Type B pancreatic cell (in vitro differentiated cells): ENCODE measurements around the gene NOP53. TPM values are rescaled to one million over a fixed set of nuclear protein-coding genes. Genes with fewer than 3 reads are reported as not detected.
A peak's percentile ranks its signal among the peaks of the same experiment; 100 is the strongest.
"Not testable (repeated sequence)": the region's sequence is repeated elsewhere in the genome, so short reads cannot be mapped to it uniquely, and the experiment has no call there.

ENCODE experiments used
- DNase-seq: peaks from one replicate; pipeline ENCODE4 v3.0.0; 2021; ENCODE audit warnings: mixed read lengths; ENCODE audit not compliant: unreplicated experiment; ENCODE audit errors: extremely low spot score
- H3K27ac Mint-ChIP-seq: 2 replicates; pipeline ENCODE4 v1.8.0; 2021; ENCODE audit warnings: mild to moderate bottlenecking, mixed read lengths
- H3K27me3 Mint-ChIP-seq: 2 replicates; pipeline ENCODE4 v1.8.0; 2021; ENCODE audit warnings: mixed read lengths
- H3K36me3 Mint-ChIP-seq: 2 replicates; pipeline ENCODE4 v1.8.0; 2021; ENCODE audit warnings: mixed read lengths
- H3K4me1 Mint-ChIP-seq: one replicate; pipeline ENCODE4 v1.8.0; 2021; ENCODE audit warnings: mixed read lengths; ENCODE audit not compliant: unreplicated experiment
- H3K4me3 Mint-ChIP-seq: 2 replicates; pipeline ENCODE4 v1.8.0; 2021; ENCODE audit warnings: mild to moderate bottlenecking, mixed read lengths
- H3K9me3 Mint-ChIP-seq: 2 replicates; pipeline ENCODE4 v1.8.0; 2021; ENCODE audit warnings: mixed read lengths
- CTCF ChIP-seq: fragments of 200-600 bp; sonication (generic); conservative IDR thresholded peaks from 2 replicates; pipeline ENCODE4 v1.5.0; 2021; ENCODE audit warnings: antibody characterized with exemption, mild to moderate bottlenecking
- total RNA-seq: library from RNA; stranded (reverse); gene quantifications from 2 replicates; pipeline ENCODE4 v1.2.1, GENCODE V29; 2021; ENCODE audit warnings: low replicate concordance

The NOP53 gene
- total RNA-seq, 1 donor from 2014 or later, result 274 TPM

- Mint-ChIP-seq H3K4me3 (no peak overlapping the region), H3K27ac (no peak overlapping the region), H3K4me1 (no peaks in the 10 kb centered on the region), H3K9me3 (no peaks in the 10 kb centered on the region), H3K36me3 (peaks cover 7% of the 10 kb centered on the region), H3K27me3 (peaks cover 9% of the 10 kb centered on the region)
- no peak for TF ChIP-seq CTCF
- DNase-seq, result no peak
Measured at GRCh38 chr19:47704656-47705055, 40.7 kb upstream of the NOP53 start.

GRCh38 chr19:47707135-47707925, 38.0 kb upstream of the NOP53 start:
- H3K27me3 Mint-ChIP-seq, result peaks cover 17% of the 10 kb centered on the region
- H3K9me3 Mint-ChIP-seq, result no peaks in the 10 kb centered on the region
- H3K4me3 Mint-ChIP-seq, result no peak overlapping the region
- no peak overlapping the region for H3K27ac Mint-ChIP-seq
- DNase-seq, result no peak
- peaks cover 7% of the 10 kb centered on the region for H3K36me3 Mint-ChIP-seq
- no peaks in the 10 kb centered on the region for H3K4me1 Mint-ChIP-seq
- peak; percentile 87 for TF ChIP-seq CTCF

- Mint-ChIP-seq H3K4me3 (peak overlapping the region; percentile 44), H3K36me3 (peaks cover 5% of the 10 kb centered on the region), H3K9me3 (peaks cover 13% of the 10 kb centered on the region), H3K27ac (no peak overlapping the region), H3K4me1 (peaks cover 6% of the 10 kb centered on the region), H3K27me3 (peaks cover 42% of the 10 kb centered on the region)
- no peak for TF ChIP-seq CTCF
- DNase-seq, result no peak
Measured at GRCh38 chr19:47711652-47712242, 33.6 kb upstream of the NOP53 start.

- peak; percentile 91 for TF ChIP-seq CTCF
- Mint-ChIP-seq H3K36me3 (peaks cover 5% of the 10 kb centered on the region), H3K27ac (peak within 1 kb of the TSS; percentile 18), H3K27me3 (peaks cover 37% of the 10 kb centered on the region), H3K4me3 (peak within 1 kb of the TSS; percentile 80), H3K4me1 (peaks cover 6% of the 10 kb centered on the region), H3K9me3 (peaks cover 13% of the 10 kb centered on the region)
- no peak for DNase-seq
Measured at GRCh38 chr19:47713046-47714021, 32.0 kb upstream of the NOP53 start, which contains the start of gene EHD2. EHD2 (plus strand) TSS chr19:47713422; CDS start chr19:47716613, 3,191 bp downstream.

- peaks cover 37% of the 10 kb centered on the region for H3K27me3 Mint-ChIP-seq
- peaks cover 10% of the 10 kb centered on the region for H3K4me1 Mint-ChIP-seq
- DNase-seq, result no peak
- no peak for TF ChIP-seq CTCF
- H3K9me3 Mint-ChIP-seq, result peaks cover 13% of the 10 kb centered on the region
- peak overlapping the region; percentile 18 for H3K27ac Mint-ChIP-seq
- peak overlapping the region; percentile 80 for H3K4me3 Mint-ChIP-seq
- peaks cover 5% of the 10 kb centered on the region for H3K36me3 Mint-ChIP-seq
Measured at GRCh38 chr19:47714339-47714738, 31.0 kb upstream of the NOP53 start.

GRCh38 chr19:47714855-47715254, 30.5 kb upstream of the NOP53 start:
- H3K27me3 Mint-ChIP-seq, result peaks cover 37% of the 10 kb centered on the region
- peaks cover 12% of the 10 kb centered on the region for H3K4me1 Mint-ChIP-seq
- H3K27ac Mint-ChIP-seq, DNase-seq, H3K36me3 Mint-ChIP-seq, H3K4me3 Mint-ChIP-seq: not testable (repeated sequence)
- H3K9me3 Mint-ChIP-seq, result peaks cover 13% of the 10 kb centered on the region
